ENCODE results near the gene DPY19L2.
"Not testable (repeated sequence)": the region's sequence is repeated elsewhere in the genome, so short reads cannot be mapped to it uniquely, and the experiment has no call there.

DPY19L2 gene

DNA sequence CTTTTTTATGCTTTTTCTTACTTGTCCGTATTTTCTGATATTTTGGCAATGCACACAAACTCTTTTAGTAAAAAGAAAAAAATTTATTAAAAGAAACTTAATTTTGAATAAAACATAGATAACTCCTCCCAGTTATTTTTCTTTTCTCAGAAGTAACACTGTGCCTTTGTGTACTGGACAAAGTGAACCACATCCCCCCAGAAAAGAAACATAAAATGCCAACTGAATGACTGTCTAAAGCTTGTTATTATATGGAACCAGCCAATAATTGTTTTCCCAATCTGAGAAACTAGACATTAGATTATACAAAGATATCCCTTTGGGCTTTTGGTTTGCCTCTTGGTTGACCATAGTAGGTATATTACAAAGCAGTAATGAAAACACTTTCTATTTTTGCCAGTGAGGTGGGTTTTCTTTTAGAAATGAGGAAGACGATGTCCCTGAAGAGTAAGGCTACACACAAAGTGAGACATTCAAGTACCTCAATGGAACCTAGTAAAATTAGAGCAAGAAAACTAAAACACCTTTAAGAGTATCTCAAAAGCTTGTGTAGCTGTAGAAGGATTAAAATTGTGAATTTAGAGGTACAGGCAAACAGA is 44.2 kb upstream of the DPY19L2 start:
- not testable (repeated sequence) for H3F3A ChIP-seq (ENCODE audit: insufficient read depth, low read length); H3K79me2 ChIP-seq (ENCODE audit: insufficient read depth, low read length); H2AFZ ChIP-seq (ENCODE audit: low read length); H4K20me1 ChIP-seq (ENCODE audit: insufficient read depth, low read length); H3K4me2 ChIP-seq (ENCODE audit: low read length); H3K36me3 ChIP-seq (ENCODE audit: insufficient read depth, low read length); H3K9me2 ChIP-seq (ENCODE audit: low read depth, low read length); H3K27ac ChIP-seq (ENCODE audit: low read depth, low read length, poor library complexity, severe bottlenecking); H3K9me3 ChIP-seq (ENCODE audit: low read length); H3K27me3 ChIP-seq (ENCODE audit: insufficient read depth, low read length); H3K4me3 ChIP-seq (ENCODE audit: low read depth, low read length, poor library complexity, severe bottlenecking); H3K9ac ChIP-seq (ENCODE audit: low read length)
- peaks cover 18% of the 10 kb centered on the region for H3K4me1 ChIP-seq (ENCODE audit: insufficient read depth, low read length, severe bottlenecking)

DNA sequence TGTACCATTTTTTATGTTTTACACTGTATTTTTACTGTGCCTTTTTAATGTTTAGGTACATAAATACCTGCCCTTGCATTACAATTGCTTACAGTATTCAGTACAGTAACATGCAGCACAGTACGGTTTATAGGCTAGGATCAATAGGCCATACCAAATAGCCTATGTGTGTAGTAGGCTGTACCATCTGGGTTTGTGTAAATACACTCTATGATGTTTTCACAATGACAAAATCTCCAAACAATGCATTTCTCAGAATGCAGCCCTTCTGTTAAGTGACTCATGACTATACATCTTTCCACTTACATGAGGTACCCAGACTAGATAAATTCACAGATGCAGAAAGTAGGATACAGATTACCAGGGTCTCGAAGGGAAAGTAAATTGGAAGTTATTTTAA is 43.0 kb upstream of the DPY19L2 start:
- not testable (repeated sequence) for H2AFZ ChIP-seq (ENCODE audit: low read length); H3K4me2 ChIP-seq (ENCODE audit: low read length); H4K20me1 ChIP-seq (ENCODE audit: insufficient read depth, low read length); H3K9me2 ChIP-seq (ENCODE audit: low read depth, low read length); H3K36me3 ChIP-seq (ENCODE audit: insufficient read depth, low read length); H3K79me2 ChIP-seq (ENCODE audit: insufficient read depth, low read length); H3K27ac ChIP-seq (ENCODE audit: low read depth, low read length, poor library complexity, severe bottlenecking); H3K9me3 ChIP-seq (ENCODE audit: low read length); H3K9ac ChIP-seq (ENCODE audit: low read length); H3K27me3 ChIP-seq (ENCODE audit: insufficient read depth, low read length); H3K4me3 ChIP-seq (ENCODE audit: low read depth, low read length, poor library complexity, severe bottlenecking); H3F3A ChIP-seq (ENCODE audit: insufficient read depth, low read length)
- peaks cover 13% of the 10 kb centered on the region for H3K4me1 ChIP-seq (ENCODE audit: insufficient read depth, low read length, severe bottlenecking)

DNA sequence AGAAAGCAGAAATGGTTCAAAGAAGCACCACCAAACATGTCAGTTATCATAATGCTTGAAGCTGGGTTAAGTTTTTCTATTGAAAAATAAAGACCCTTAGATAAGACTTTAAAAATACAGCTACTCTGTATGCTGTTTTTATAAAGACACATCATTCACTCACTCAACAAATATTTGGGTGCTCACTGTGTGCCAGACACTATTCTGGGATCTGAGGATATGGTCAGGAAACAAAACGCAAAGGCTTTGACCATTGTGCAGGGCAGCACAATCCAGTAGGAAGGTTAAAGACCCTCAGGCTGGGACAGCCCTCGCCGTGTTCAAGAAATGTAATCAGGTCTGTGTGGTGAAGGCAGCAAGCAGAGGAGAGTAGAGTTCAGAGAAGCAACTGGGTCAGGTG is 38.0 kb upstream of the DPY19L2 start:
- Histone ChIP-seq H3K4me3 (ENCODE audit: low read depth, low read length, poor library complexity, severe bottlenecking) (no peak overlapping the region), H3K36me3 (ENCODE audit: insufficient read depth, low read length) (no peaks in the 10 kb centered on the region), H3K9me2 (ENCODE audit: low read depth, low read length) (no peaks in the 10 kb centered on the region), H3K27ac (ENCODE audit: low read depth, low read length, poor library complexity, severe bottlenecking) (no peak overlapping the region), H3K4me1 (ENCODE audit: insufficient read depth, low read length, severe bottlenecking) (no peaks in the 10 kb centered on the region), H3F3A (ENCODE audit: insufficient read depth, low read length) (no peaks in the 10 kb centered on the region), H3K9ac (ENCODE audit: low read length) (no peak overlapping the region), H2AFZ (ENCODE audit: low read length) (no peak overlapping the region), H3K4me2 (ENCODE audit: low read length) (no peak overlapping the region), H3K27me3 (ENCODE audit: insufficient read depth, low read length) (no peaks in the 10 kb centered on the region), H3K9me3 (ENCODE audit: low read length) (no peaks in the 10 kb centered on the region), H4K20me1 (ENCODE audit: insufficient read depth, low read length) (no peaks in the 10 kb centered on the region), H3K79me2 (ENCODE audit: insufficient read depth, low read length) (no peaks in the 10 kb centered on the region)
- TF ChIP-seq, protein P1, sequence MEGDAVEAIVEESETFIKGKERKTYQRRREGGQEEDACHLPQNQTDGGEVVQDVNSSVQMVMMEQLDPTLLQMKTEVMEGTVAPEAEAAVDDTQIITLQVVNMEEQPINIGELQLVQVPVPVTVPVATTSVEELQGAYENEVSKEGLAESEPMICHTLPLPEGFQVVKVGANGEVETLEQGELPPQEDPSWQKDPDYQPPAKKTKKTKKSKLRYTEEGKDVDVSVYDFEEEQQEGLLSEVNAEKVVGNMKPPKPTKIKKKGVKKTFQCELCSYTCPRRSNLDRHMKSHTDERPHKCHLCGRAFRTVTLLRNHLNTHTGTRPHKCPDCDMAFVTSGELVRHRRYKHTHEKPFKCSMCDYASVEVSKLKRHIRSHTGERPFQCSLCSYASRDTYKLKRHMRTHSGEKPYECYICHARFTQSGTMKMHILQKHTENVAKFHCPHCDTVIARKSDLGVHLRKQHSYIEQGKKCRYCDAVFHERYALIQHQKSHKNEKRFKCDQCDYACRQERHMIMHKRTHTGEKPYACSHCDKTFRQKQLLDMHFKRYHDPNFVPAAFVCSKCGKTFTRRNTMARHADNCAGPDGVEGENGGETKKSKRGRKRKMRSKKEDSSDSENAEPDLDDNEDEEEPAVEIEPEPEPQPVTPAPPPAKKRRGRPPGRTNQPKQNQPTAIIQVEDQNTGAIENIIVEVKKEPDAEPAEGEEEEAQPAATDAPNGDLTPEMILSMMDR (IDR thresholded peaks at IDR 0.05; ENCODE audit: low read length): no peak
- no peak for TF ChIP-seq EZH2 (IDR thresholded peaks at IDR 0.05; ENCODE audit: borderline replicate concordance, low read length)

DNA sequence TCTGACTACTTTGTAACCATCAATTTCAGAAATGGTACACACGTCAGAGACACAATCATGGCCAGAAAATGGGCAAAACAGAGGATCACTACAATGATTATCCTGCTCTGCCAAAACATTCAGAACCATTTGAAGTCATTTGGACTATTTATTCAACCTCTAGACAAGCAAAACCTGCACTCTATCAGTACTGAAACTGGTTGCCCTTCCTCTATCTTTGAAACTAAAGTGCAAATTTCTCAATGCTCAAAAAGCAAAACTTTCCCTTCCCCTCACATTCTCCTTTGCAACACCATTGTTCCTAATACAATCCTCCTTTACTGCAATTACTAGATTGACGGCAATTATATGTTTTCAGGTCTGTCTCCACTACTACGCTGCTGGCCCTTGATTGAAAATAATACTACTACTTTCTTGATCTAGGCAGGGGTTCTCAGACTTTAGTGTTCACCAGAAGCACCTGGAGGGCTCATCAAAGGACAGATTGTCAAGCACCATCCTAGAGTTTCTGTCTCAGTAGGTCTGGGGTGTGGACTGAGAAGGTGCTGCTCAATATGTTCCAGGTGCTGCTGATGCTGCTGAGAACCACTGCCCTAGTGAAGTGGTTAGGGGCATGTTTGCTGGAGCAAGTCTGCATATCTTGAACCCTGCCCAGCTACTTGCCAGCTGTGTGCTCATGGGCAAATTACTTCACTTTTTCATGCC is 31.5 kb upstream of the DPY19L2 start:
- not testable (repeated sequence) for H3K36me3 ChIP-seq (ENCODE audit: insufficient read depth, low read length); H3K27ac ChIP-seq (ENCODE audit: low read depth, low read length, poor library complexity, severe bottlenecking); H3K27me3 ChIP-seq (ENCODE audit: insufficient read depth, low read length); H3K4me3 ChIP-seq (ENCODE audit: low read depth, low read length, poor library complexity, severe bottlenecking); H4K20me1 ChIP-seq (ENCODE audit: insufficient read depth, low read length); H3K9me3 ChIP-seq (ENCODE audit: low read length); H3K9me2 ChIP-seq (ENCODE audit: low read depth, low read length); H3K4me2 ChIP-seq (ENCODE audit: low read length); H3F3A ChIP-seq (ENCODE audit: insufficient read depth, low read length); H3K4me1 ChIP-seq (ENCODE audit: insufficient read depth, low read length, severe bottlenecking); H3K79me2 ChIP-seq (ENCODE audit: insufficient read depth, low read length); H3K9ac ChIP-seq (ENCODE audit: low read length); H2AFZ ChIP-seq (ENCODE audit: low read length)

DNA sequence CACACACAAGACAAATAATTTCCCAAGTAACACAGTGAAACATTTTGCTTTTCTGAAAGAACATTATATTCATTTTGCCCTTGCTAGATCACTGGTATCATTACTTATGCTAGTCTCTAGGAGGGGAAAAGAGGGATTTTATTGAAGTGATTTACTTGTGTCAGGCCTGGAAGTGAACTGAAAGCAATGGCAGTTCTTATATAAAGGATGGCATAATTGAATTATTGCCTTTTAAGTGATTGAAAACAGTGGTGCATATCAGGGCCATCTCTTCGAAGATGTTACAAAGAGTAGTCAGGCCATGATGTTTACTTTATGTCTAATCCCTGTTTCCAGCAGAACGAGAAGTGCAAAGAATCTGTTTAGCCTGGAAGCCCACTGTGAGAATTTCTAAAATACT is 30.7 kb upstream of the DPY19L2 start:
- not testable (repeated sequence) for H2AFZ ChIP-seq (ENCODE audit: low read length)

DNA sequence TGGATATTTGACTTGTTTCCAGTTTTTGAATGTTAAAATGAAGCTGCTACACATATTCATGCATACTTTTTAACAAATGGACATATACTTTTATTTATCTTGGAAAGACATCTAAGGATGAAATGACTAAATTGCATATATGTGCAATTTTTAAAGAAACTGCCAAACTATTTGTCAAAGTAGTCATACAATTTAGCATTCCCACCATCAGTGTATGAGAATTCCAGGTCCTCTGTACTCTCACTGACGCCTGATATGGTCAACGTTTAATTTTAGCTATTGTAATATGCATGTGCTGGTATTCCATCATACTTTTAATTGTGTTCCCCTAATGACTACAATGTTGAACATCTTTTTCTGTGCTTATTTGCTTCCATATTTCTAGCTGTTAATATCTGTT is 22.5 kb upstream of the DPY19L2 start:
- not testable (repeated sequence) for H3K9ac ChIP-seq (ENCODE audit: low read length); H3K36me3 ChIP-seq (ENCODE audit: insufficient read depth, low read length); H4K20me1 ChIP-seq (ENCODE audit: insufficient read depth, low read length); H3F3A ChIP-seq (ENCODE audit: insufficient read depth, low read length); H3K4me3 ChIP-seq (ENCODE audit: low read depth, low read length, poor library complexity, severe bottlenecking); H3K79me2 ChIP-seq (ENCODE audit: insufficient read depth, low read length); H3K27me3 ChIP-seq (ENCODE audit: insufficient read depth, low read length); H3K9me2 ChIP-seq (ENCODE audit: low read depth, low read length); H3K4me1 ChIP-seq (ENCODE audit: insufficient read depth, low read length, severe bottlenecking); H3K9me3 ChIP-seq (ENCODE audit: low read length); H3K4me2 ChIP-seq (ENCODE audit: low read length); H2AFZ ChIP-seq (ENCODE audit: low read length); H3K27ac ChIP-seq (ENCODE audit: low read depth, low read length, poor library complexity, severe bottlenecking)

More for the DNA sequence above, 30.7 kb upstream of the DPY19L2 start:
- H3K79me2 ChIP-seq (ENCODE audit: insufficient read depth, low read length); H3K4me1 ChIP-seq (ENCODE audit: insufficient read depth, low read length, severe bottlenecking); H3K9me3 ChIP-seq (ENCODE audit: low read length); H3F3A ChIP-seq (ENCODE audit: insufficient read depth, low read length); H3K27ac ChIP-seq (ENCODE audit: low read depth, low read length, poor library complexity, severe bottlenecking); H4K20me1 ChIP-seq (ENCODE audit: insufficient read depth, low read length); H3K27me3 ChIP-seq (ENCODE audit: insufficient read depth, low read length); H3K4me2 ChIP-seq (ENCODE audit: low read length); H3K9ac ChIP-seq (ENCODE audit: low read length); H3K9me2 ChIP-seq (ENCODE audit: low read depth, low read length); H3K4me3 ChIP-seq (ENCODE audit: low read depth, low read length, poor library complexity, severe bottlenecking); H3K36me3 ChIP-seq (ENCODE audit: insufficient read depth, low read length): not testable (repeated sequence)

DNA sequence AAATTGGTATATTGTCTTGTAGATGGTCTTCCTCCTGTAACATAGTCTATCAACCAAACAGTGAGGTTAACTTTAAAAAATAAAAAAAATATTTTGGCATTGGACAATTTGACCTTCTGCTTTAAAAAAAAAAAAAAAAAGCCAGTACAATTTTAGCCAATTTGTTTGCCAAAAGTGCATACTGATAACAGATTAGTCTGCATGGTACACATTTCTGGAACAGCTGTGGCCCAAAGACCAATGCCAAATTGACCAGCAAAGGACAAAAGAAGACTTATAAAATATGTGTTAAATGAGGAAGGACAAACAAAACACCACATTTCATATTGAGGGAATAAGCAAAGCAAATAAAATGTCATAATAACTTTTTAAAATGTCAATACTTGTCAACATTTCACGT is 20.8 kb upstream of the DPY19L2 start:
- H3K79me2 ChIP-seq (ENCODE audit: insufficient read depth, low read length); H3K9me3 ChIP-seq (ENCODE audit: low read length); H2AFZ ChIP-seq (ENCODE audit: low read length); H3K4me2 ChIP-seq (ENCODE audit: low read length); H3K9me2 ChIP-seq (ENCODE audit: low read depth, low read length); H3K36me3 ChIP-seq (ENCODE audit: insufficient read depth, low read length); H4K20me1 ChIP-seq (ENCODE audit: insufficient read depth, low read length); H3K4me1 ChIP-seq (ENCODE audit: insufficient read depth, low read length, severe bottlenecking); H3K9ac ChIP-seq (ENCODE audit: low read length); H3F3A ChIP-seq (ENCODE audit: insufficient read depth, low read length); H3K27ac ChIP-seq (ENCODE audit: low read depth, low read length, poor library complexity, severe bottlenecking); H3K4me3 ChIP-seq (ENCODE audit: low read depth, low read length, poor library complexity, severe bottlenecking); H3K27me3 ChIP-seq (ENCODE audit: insufficient read depth, low read length): not testable (repeated sequence)

All from OCI-LY1 (cell line).